ENCODE data around the gene CT45A10. TPM values are rescaled to one million over a fixed set of nuclear protein-coding genes. Genes with fewer than 3 reads are reported as not detected.

The CT45A10 gene
- total and polyA plus RNA-seq, 2 experiments from 2014 or later: not detected

Other genes starting within 250 kb of the CT45A10 start
- not detected in 2 replicates for gene CT45A1, start 179.8 kb downstream of the CT45A10 start, total RNA-seq
- not detected in 2 replicates for gene CT45A1, start 179.8 kb downstream of the CT45A10 start, polyA plus RNA-seq
- not detected in 2 replicates for gene CT45A3, start 125.3 kb downstream of the CT45A10 start, total RNA-seq
- gene CT45A3, start 125.3 kb downstream of the CT45A10 start, polyA plus RNA-seq: not detected in 2 replicates
- gene CT45A5, start 107.9 kb downstream of the CT45A10 start, total RNA-seq: not detected in 2 replicates
- gene CT45A5, start 107.9 kb downstream of the CT45A10 start, polyA plus RNA-seq: not detected in 2 replicates
- gene CT45A6, start 90.7 kb downstream of the CT45A10 start, total RNA-seq: not detected in 2 replicates
- gene CT45A6, start 90.7 kb downstream of the CT45A10 start, polyA plus RNA-seq: not detected in 2 replicates
- not detected in 2 replicates for gene CT45A2, start 73.4 kb downstream of the CT45A10 start, total RNA-seq
- gene CT45A2, start 73.4 kb downstream of the CT45A10 start, polyA plus RNA-seq: not detected in 2 replicates
- gene CT45A7, start 56.2 kb downstream of the CT45A10 start, total RNA-seq: not detected in 2 replicates
- gene CT45A7, start 56.2 kb downstream of the CT45A10 start, polyA plus RNA-seq: not detected in 2 replicates
- not detected in 2 replicates for gene CT45A8, start 38.9 kb downstream of the CT45A10 start, total RNA-seq
- not detected in 2 replicates for gene CT45A8, start 38.9 kb downstream of the CT45A10 start, polyA plus RNA-seq
- gene CT45A9, start 21.6 kb downstream of the CT45A10 start, total RNA-seq: not detected in 2 replicates
- not detected in 2 replicates for gene CT45A9, start 21.6 kb downstream of the CT45A10 start, polyA plus RNA-seq
- not detected in 2 replicates for gene SAGE1, start 272 bp upstream of the CT45A10 start, total RNA-seq
- gene SAGE1, start 272 bp upstream of the CT45A10 start, polyA plus RNA-seq: not detected in 2 replicates
- 8.3 and 8.5 TPM in 2 replicates for gene MMGT1, start 80.5 kb upstream of the CT45A10 start, total RNA-seq
- 9.5 and 10.5 TPM in 2 replicates for gene MMGT1, start 80.5 kb upstream of the CT45A10 start, polyA plus RNA-seq
- 12.0 and 13.2 TPM in 2 replicates for gene SLC9A6, start 92.0 kb upstream of the CT45A10 start, total RNA-seq
- gene SLC9A6, start 92.0 kb upstream of the CT45A10 start, polyA plus RNA-seq: 11.8 and 12.3 TPM in 2 replicates